ENCODE measurements around the gene MEOX1. TPM values are rescaled to one million over a fixed set of nuclear protein-coding genes. Genes with fewer than 3 reads are reported as not detected.

Gene MEOX1
- total RNA-seq, 1 donor from 2014 or later = not detected

- no peak overlapping the region for H3K9ac ChIP-seq (ENCODE audit: low read length)
- H3K4me1 Mint-ChIP-seq (ENCODE audit: low read depth, unreplicated experiment) = no peaks in the 10 kb centered on the region
- H3K27ac ChIP-seq (ENCODE audit: low read depth, low read length) = no peak overlapping the region
- no peak overlapping the region for H3K4me3 ChIP-seq (ENCODE audit: insufficient read depth, low read depth, low read length)
- no peak overlapping the region for H2AFZ ChIP-seq (ENCODE audit: low read depth, low read length)
- TF ChIP-seq CTCF (IDR thresholded peaks at IDR 0.05; ENCODE audit: insufficient read depth, low read depth, low read length) = no peak
- no peak for TF ChIP-seq EZH2 (IDR thresholded peaks at IDR 0.05; ENCODE audit: insufficient read depth, low read length)
- H3K36me3 Mint-ChIP-seq (ENCODE audit: low read depth, unreplicated experiment) = peaks cover 5% of the 10 kb centered on the region
- peaks cover 49% of the 10 kb centered on the region for H3K27me3 Mint-ChIP-seq (ENCODE audit: low read depth, unreplicated experiment)
- no peaks in the 10 kb centered on the region for H3K4me1 ChIP-seq (ENCODE audit: insufficient read depth, low read length)
- no peaks in the 10 kb centered on the region for H3K9me3 ChIP-seq (ENCODE audit: insufficient read depth, low read depth, low read length)
- H3K27me3 ChIP-seq (ENCODE audit: insufficient read depth, low read length) = peaks cover 3% of the 10 kb centered on the region
- H3K4me2 ChIP-seq (ENCODE audit: low read length) = no peak overlapping the region
- H3K36me3 ChIP-seq (ENCODE audit: insufficient read depth, low read length) = no peaks in the 10 kb centered on the region
- H4K20me1 ChIP-seq (ENCODE audit: insufficient read depth, low read length) = no peaks in the 10 kb centered on the region
- H3K4me3 Mint-ChIP-seq (ENCODE audit: unreplicated experiment) = no peak overlapping the region
- H3K9me3 Mint-ChIP-seq (ENCODE audit: unreplicated experiment) = peaks cover 2% of the 10 kb centered on the region
- no peak for FAIRE-seq
- no peak overlapping the region for H3K27ac Mint-ChIP-seq (ENCODE audit: unreplicated experiment)
- no peak for DNase-seq (ENCODE audit: low read depth)
- no peaks in the 10 kb centered on the region for H3K79me2 ChIP-seq (ENCODE audit: insufficient read depth, low read length)
These were observed 47.2 kb downstream of the MEOX1 start for GRCh38 chr17:43614561-43614960.

- Histone ChIP-seq H3K36me3 (ENCODE audit: insufficient read depth, low read length) (no peaks in the 10 kb centered on the region), H4K20me1 (ENCODE audit: insufficient read depth, low read length) (no peaks in the 10 kb centered on the region), H3K4me1 (ENCODE audit: insufficient read depth, low read length) (no peaks in the 10 kb centered on the region), H3K27ac (ENCODE audit: low read depth, low read length) (no peak overlapping the region), H3K79me2 (ENCODE audit: insufficient read depth, low read length) (no peaks in the 10 kb centered on the region), H3K4me3 (ENCODE audit: insufficient read depth, low read depth, low read length) (no peak overlapping the region), H3K27me3 (ENCODE audit: insufficient read depth, low read length) (peaks cover 3% of the 10 kb centered on the region), H2AFZ (ENCODE audit: low read depth, low read length) (no peak overlapping the region), H3K9me3 (ENCODE audit: insufficient read depth, low read depth, low read length) (no peaks in the 10 kb centered on the region), H3K9ac (ENCODE audit: low read length) (no peak overlapping the region), H3K4me2 (ENCODE audit: low read length) (no peak overlapping the region)
- TF ChIP-seq CTCF (IDR thresholded peaks at IDR 0.05; ENCODE audit: insufficient read depth, low read depth, low read length) (no peak), EZH2 (IDR thresholded peaks at IDR 0.05; ENCODE audit: insufficient read depth, low read length) (no peak)
- no peaks in the 10 kb centered on the region for H3K4me1 Mint-ChIP-seq (ENCODE audit: low read depth, unreplicated experiment)
- peaks cover 2% of the 10 kb centered on the region for H3K9me3 Mint-ChIP-seq (ENCODE audit: unreplicated experiment)
- no peak overlapping the region for H3K4me3 Mint-ChIP-seq (ENCODE audit: unreplicated experiment)
- H3K27ac Mint-ChIP-seq (ENCODE audit: unreplicated experiment) = no peak overlapping the region
- DNase-seq (ENCODE audit: low read depth) (no peak), FAIRE-seq (no peak)
- peaks cover 6% of the 10 kb centered on the region for H3K36me3 Mint-ChIP-seq (ENCODE audit: low read depth, unreplicated experiment)
- peaks cover 49% of the 10 kb centered on the region for H3K27me3 Mint-ChIP-seq (ENCODE audit: low read depth, unreplicated experiment)
These were observed 47.8 kb downstream of the MEOX1 start for GRCh38 chr17:43613917-43614316.

- Mint-ChIP-seq H3K27ac (ENCODE audit: unreplicated experiment) (no peak overlapping the region), H3K36me3 (ENCODE audit: low read depth, unreplicated experiment) (peaks cover 6% of the 10 kb centered on the region), H3K4me3 (ENCODE audit: unreplicated experiment) (no peak overlapping the region), H3K9me3 (ENCODE audit: unreplicated experiment) (peaks cover 2% of the 10 kb centered on the region), H3K4me1 (ENCODE audit: low read depth, unreplicated experiment) (no peaks in the 10 kb centered on the region), H3K27me3 (ENCODE audit: low read depth, unreplicated experiment) (peaks cover 41% of the 10 kb centered on the region)
- no peaks in the 10 kb centered on the region for H4K20me1 ChIP-seq (ENCODE audit: insufficient read depth, low read length)
- H3K27ac ChIP-seq (ENCODE audit: low read depth, low read length) = no peak overlapping the region
- TF ChIP-seq CTCF (IDR thresholded peaks at IDR 0.05; ENCODE audit: insufficient read depth, low read depth, low read length) (no peak), EZH2 (IDR thresholded peaks at IDR 0.05; ENCODE audit: insufficient read depth, low read length) (no peak)
- H3K27me3 ChIP-seq (ENCODE audit: insufficient read depth, low read length) = peaks cover 3% of the 10 kb centered on the region
- no peak overlapping the region for H3K9ac ChIP-seq (ENCODE audit: low read length)
- DNase-seq (ENCODE audit: low read depth) = no peak
- no peaks in the 10 kb centered on the region for H3K4me1 ChIP-seq (ENCODE audit: insufficient read depth, low read length)
- H3K9me3 ChIP-seq (ENCODE audit: insufficient read depth, low read depth, low read length) = no peaks in the 10 kb centered on the region
- no peaks in the 10 kb centered on the region for H3K79me2 ChIP-seq (ENCODE audit: insufficient read depth, low read length)
- no peak for FAIRE-seq
- H3K4me2 ChIP-seq (ENCODE audit: low read length) = no peak overlapping the region
- no peaks in the 10 kb centered on the region for H3K36me3 ChIP-seq (ENCODE audit: insufficient read depth, low read length)
- no peak overlapping the region for H3K4me3 ChIP-seq (ENCODE audit: insufficient read depth, low read depth, low read length)
- H2AFZ ChIP-seq (ENCODE audit: low read depth, low read length) = no peak overlapping the region
These were observed 49.2 kb downstream of the MEOX1 start for GRCh38 chr17:43612515-43612914.
